NCI-H524 (cell line): ENCODE measurements around the gene ASB13.

Source experiments
- DNase-seq, 2 experiments: peaks; one replicate each; lab custom pipeline; 2025; lab: John Stamatoyannopoulos, UW

The ASB13 gene

GRCh38 chr10:5589011-5589660 is 77.3 kb downstream of the ASB13 start:
- DNase-seq: no peak
